NT2/D1 (cell line): ENCODE results near the gene TPK1.

Experiments
- SUZ12 ChIP-seq: IDR thresholded peaks from 2 replicates; pipeline ENCODE4 v1.6.1; 2011; ENCODE audit not compliant: insufficient read length, insufficient read depth; ENCODE audit errors: extremely low read depth
- YY1 ChIP-seq: IDR thresholded peaks from 2 replicates; pipeline ENCODE4 v1.6.1; 2011; ENCODE audit not compliant: insufficient read length, insufficient read depth
- ZNF274 ChIP-seq: IDR thresholded peaks from 2 replicates; pipeline ENCODE4 v1.6.1; 2011; ENCODE audit warnings: mild to moderate bottlenecking, low read depth, low read length

- no peak for TF ChIP-seq ZNF274
- no peak for TF ChIP-seq YY1
- no peak for TF ChIP-seq SUZ12
Observed at GRCh38 chr7:144468990-144469732, 366.7 kb downstream of the TPK1 start.
